Omental fat pad (tissue), 4 donors: ENCODE results near the gene WWTR1. TPM values are rescaled to one million over a fixed set of nuclear protein-coding genes. Genes with fewer than 3 reads are reported as not detected.

Experiments used
- ATAC-seq: fragments of 150-250 bp; one replicate; pipeline ENCODE4 v1.9.1; 2016; ENCODE audit warnings: mild to moderate bottlenecking, moderate library complexity; ENCODE audit not compliant: low FRiP score
- DNase-seq: peaks from one replicate; pipeline ENCODE4 v3.0.0-alpha.2; 2019; ENCODE audit warnings: low spot score
- total RNA-seq, 4 donors: library from RNA; depleted of rRNA; stranded (reverse); fragments of >200 nt; gene quantifications; one replicate each; pipeline ENCODE4 v1.1.0, GENCODE V29; 2016
- TF ChIP-seq, protein P1 (sequence below), 3 donors: fragments of 450-650 bp; IDR thresholded peaks; one replicate each; pipeline ENCODE4 v1.5.1; 2016 to 2017; ENCODE audit warnings: antibody characterized with exemption in 3 of 3, mild to moderate bottlenecking in 3 of 3, moderate library complexity in 2 of 3

Gene WWTR1
- total RNA-seq, 4 donors from 2014 or later = 57.4 to 130 (median 77.7) TPM

DNA sequence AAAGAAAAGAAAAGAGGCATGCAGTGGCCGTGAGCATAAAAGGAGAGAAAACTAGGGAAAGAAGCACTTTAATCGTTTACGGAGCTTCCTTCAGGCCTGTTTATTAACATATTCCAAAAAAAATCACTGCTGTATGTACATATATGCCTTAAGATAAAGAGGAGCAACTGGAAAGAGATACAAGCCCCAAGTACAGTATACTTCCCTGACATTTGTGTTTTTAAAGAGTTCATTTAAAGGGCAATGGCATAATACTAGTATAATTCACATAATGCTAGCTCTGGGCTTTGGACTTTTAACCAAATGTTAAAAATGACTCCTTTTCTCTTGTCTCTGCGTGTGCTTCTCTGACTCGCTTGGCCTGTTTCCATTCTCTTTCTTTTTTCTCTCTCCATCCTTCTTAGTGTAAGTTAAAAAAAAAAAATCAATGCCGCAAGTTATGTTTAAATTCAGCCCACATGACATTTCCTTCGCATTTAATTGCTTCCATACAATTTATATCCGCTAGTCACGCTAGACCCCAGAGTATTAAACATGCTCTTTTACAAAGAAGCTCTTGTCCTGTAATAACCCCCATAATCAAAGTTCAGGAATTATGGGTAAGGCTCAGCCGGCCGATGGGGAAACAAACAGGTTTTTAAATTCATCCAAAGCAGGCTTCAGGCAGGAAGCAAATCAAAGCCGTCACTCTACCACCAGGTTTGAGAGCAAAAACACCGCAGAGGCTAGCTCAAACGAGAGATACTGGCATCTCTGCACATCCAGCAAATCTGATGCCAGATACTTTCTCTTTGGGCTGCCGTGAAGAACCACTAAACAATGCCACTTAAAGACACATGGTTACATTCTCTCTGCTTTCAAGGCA, 19.4 kb downstream of the WWTR1 start:
- DNase-seq = no peak
- peak; percentile 72 for ATAC-seq
- TF ChIP-seq, protein P1, sequence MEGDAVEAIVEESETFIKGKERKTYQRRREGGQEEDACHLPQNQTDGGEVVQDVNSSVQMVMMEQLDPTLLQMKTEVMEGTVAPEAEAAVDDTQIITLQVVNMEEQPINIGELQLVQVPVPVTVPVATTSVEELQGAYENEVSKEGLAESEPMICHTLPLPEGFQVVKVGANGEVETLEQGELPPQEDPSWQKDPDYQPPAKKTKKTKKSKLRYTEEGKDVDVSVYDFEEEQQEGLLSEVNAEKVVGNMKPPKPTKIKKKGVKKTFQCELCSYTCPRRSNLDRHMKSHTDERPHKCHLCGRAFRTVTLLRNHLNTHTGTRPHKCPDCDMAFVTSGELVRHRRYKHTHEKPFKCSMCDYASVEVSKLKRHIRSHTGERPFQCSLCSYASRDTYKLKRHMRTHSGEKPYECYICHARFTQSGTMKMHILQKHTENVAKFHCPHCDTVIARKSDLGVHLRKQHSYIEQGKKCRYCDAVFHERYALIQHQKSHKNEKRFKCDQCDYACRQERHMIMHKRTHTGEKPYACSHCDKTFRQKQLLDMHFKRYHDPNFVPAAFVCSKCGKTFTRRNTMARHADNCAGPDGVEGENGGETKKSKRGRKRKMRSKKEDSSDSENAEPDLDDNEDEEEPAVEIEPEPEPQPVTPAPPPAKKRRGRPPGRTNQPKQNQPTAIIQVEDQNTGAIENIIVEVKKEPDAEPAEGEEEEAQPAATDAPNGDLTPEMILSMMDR (IDR thresholded peaks at IDR 0.05) = no peak

DNA sequence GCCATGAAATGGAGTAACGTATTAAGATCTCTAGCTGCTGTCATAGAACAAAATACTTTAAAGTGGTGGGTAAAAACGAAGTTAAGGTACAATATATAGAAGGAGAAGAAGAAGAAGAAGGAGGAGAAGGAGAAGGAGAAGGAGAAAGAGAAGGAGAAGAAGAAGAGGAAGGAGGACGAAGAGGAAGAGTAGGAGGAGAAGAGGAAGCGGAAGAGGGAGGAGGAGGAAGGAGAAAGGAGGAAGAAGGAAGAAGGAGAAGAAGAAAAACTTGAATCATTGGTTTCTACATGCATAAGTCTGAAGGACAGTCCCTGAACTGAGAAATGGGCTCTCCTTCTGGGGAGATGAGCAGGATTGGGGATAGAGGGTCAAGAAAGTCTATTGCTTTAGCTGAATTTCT, 22.4 kb downstream of the WWTR1 start:
- TF ChIP-seq, protein P1 (IDR thresholded peaks at IDR 0.05) = no peak
- DNase-seq (no peak), ATAC-seq (no peak)

DNA sequence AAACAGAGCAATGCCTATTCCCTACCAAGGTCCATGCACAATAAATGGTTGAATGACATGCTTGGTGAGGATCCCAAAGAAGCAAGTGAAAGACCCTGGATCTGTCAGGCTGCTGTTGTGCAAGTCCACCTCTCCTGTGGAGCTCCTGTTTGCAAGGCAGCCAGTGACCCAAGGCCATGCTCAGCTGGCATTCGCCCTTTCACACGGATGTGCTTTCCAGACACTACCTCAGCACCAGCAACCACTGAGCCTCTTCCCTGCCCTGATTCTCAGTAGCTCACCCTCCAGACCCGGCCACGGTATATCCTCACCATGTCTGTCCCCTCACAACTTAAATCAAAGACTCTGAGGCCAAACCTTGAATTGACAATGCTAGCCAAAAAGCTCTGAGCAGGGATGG, 23.3 kb downstream of the WWTR1 start:
- ATAC-seq = no peak
- no peak for DNase-seq
- TF ChIP-seq, protein P1 (IDR thresholded peaks at IDR 0.05) = no peak

DNA sequence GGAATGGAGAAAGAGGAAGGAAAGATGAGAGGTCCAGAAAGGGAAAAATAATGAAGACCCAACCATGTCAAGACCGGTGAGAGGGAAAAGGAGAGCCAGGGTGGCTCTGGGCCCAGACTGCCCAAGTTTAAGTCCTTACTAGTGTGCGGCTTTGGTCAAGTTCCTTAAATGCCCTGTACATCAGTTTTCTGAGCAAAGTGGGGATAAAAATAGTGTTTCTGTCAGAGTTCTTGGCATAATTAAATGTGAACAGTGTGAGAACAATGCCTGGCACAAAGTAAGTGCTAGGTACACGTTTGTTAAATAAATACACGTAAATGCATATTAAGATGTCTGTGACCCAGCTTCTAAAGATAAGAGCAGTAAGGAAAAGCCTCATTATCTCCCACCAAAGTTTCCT, 23.8 kb downstream of the WWTR1 start:
- DNase-seq (no peak), ATAC-seq (no peak)
- TF ChIP-seq, protein P1 (IDR thresholded peaks at IDR 0.05) = no peak

DNA sequence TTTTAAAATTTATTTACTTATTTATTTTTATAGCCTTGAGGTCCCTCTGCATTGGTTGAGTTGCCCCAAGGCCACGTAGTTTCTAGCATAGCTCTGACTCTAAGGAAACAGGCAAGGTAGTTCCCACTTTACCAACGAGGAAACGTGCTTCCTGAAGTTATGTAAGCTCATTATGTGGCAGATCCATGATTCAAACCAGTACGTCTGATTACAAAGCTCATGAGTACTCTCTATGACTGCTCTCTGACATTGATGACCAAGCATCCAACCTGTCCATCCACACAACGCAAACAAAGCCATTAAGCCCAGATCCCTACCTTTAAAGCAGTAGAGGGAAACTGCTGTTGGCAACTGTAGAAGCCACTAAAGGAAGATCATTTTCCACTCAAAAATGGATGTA, 25.6 kb downstream of the WWTR1 start:
- no peak for DNase-seq
- no peak for ATAC-seq
- TF ChIP-seq, protein P1 (IDR thresholded peaks at IDR 0.05) = no peak

DNA sequence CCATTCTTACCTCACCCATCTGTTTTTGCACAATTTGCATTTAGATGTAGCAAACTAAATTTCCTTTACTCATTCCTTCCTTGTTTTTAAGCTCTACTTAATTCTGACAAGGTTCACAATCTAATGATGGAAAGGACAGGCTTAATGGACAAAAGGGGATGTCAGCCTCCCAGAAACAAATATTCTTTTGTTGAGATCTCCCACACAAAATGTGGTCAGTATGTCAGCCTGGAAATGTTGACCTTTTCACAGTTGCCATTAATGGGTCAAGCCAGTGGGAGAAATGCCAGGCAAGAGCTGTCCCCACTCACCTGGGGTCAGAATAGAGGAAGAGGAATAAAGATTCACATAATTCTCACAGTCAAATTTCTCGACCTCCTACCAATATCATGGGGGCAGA, 27.0 kb downstream of the WWTR1 start:
- ATAC-seq (no peak), DNase-seq (no peak)
- TF ChIP-seq, protein P1 (IDR thresholded peaks at IDR 0.05) = no peak
